Karpas-422 (cell line): ENCODE measurements around the gene FAM185A. TPM values are rescaled to one million over a fixed set of nuclear protein-coding genes. Genes with fewer than 3 reads are reported as not detected.
"Not testable (repeated sequence)": the region's sequence is repeated elsewhere in the genome, so short reads cannot be mapped to it uniquely, and the experiment has no call there.

Experiments
- DNase-seq: peaks from one replicate; pipeline ENCODE4 v3.0.0-alpha.2; 2015
- H2AFZ ChIP-seq: fragments of 200-600 bp; sonication (generic); 2 replicates; pipeline ENCODE4 v1.6.1; 2014; ENCODE audit warnings: antibody characterized with exemption, low read length, mixed read lengths
- H3K27ac ChIP-seq: fragments of 200-600 bp; sonication (generic); 2 replicates; pipeline ENCODE4 v1.5.1; 2014; ENCODE audit warnings: mild to moderate bottlenecking, low read length, moderate library complexity
- H3K27me3 ChIP-seq: fragments of 200-600 bp; sonication (generic); 2 replicates; pipeline ENCODE4 v1.6.1; 2014; ENCODE audit warnings: low read length, mixed read lengths
- H3K36me3 ChIP-seq: fragments of 200-600 bp; sonication (generic); 2 replicates; pipeline ENCODE4 v1.6.1; 2014; ENCODE audit warnings: low read length, mixed read lengths; ENCODE audit not compliant: insufficient read depth
- H3K4me1 ChIP-seq: fragments of 200-600 bp; sonication (generic); 2 replicates; pipeline ENCODE4 v1.6.1; 2014; ENCODE audit warnings: mild to moderate bottlenecking, low read length, mixed read lengths
- H3K4me2 ChIP-seq: fragments of 200-600 bp; sonication (generic); 2 replicates; pipeline ENCODE4 v1.6.1; 2014; ENCODE audit warnings: low read length, low read depth, mild to moderate bottlenecking; ENCODE audit not compliant: poor library complexity, severe bottlenecking
- H3K4me3 ChIP-seq: fragments of 200-600 bp; sonication (generic); 2 replicates; pipeline ENCODE4 v1.5.1; 2014; ENCODE audit warnings: mild to moderate bottlenecking, antibody characterized with exemption, low read length, mixed read lengths
- H3K79me2 ChIP-seq: fragments of 200-600 bp; sonication (generic); 2 replicates; pipeline ENCODE4 v1.6.1; 2014; ENCODE audit warnings: mild to moderate bottlenecking, low read length, mixed read lengths
- H3K9ac ChIP-seq: fragments of 200-600 bp; sonication (generic); 2 replicates; pipeline ENCODE4 v1.6.0; 2014; ENCODE audit warnings: low read length
- H3K9me2 ChIP-seq: fragments of 200-600 bp; sonication (generic), shearing (Covaris generic); replicated peaks from 2 replicates; pipeline ENCODE4 v1.6.0; 2014; ENCODE audit warnings: mild to moderate bottlenecking, low read length, moderate library complexity; ENCODE audit not compliant: insufficient read depth
- H3K9me3 ChIP-seq: fragments of 300-700, 200-600 bp; sonication (generic); 2 replicates; pipeline ENCODE4 v1.6.1; 2014; ENCODE audit warnings: low read length, mixed read lengths
- H4K20me1 ChIP-seq: fragments of 200-600 bp; sonication (generic); 2 replicates; pipeline ENCODE4 v1.6.1; 2014; ENCODE audit warnings: mild to moderate bottlenecking, antibody characterized with exemption, low read length, low read depth; ENCODE audit not compliant: insufficient read depth
- total RNA-seq: library from RNA; depleted of rRNA; stranded (reverse); fragments of >200 nt; shearing (Covaris generic); gene quantifications from 2 replicates; pipeline ENCODE4 v1.2.3, GENCODE V29; 2014; ENCODE audit warnings: low replicate concordance

The FAM185A gene
- total RNA-seq, 1 experiment from 2014 or later: 3.5 TPM

DNA sequence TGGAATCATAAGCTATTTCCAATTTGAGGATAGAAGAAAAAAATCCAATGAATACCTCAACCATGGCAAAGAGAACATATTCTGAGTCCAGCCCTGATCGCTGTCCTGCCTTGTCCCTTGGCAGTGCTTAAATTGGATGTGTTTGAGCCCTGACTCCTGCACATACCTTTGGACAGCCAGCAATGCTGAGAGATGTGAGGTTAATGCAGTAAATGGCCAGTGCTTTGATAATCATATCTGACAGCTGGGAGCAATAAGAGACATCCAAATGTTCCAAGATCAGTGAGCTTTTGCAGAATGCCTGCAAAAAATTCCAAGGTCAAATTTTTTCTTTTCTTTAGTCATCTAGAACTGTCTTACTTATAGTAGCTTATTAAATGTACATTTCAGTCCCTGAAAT, 83.9 kb downstream of the FAM185A start:
- Histone ChIP-seq H4K20me1 (no peaks in the 10 kb centered on the region), H3K9me3 (no peaks in the 10 kb centered on the region), H3K4me1 (no peaks in the 10 kb centered on the region), H3K79me2 (no peaks in the 10 kb centered on the region), H3K9ac (no peak overlapping the region), H3K9me2 (no peaks in the 10 kb centered on the region), H3K4me2 (no peak overlapping the region), H3K36me3 (no peaks in the 10 kb centered on the region), H3K27ac (no peak overlapping the region), H3K27me3 (no peaks in the 10 kb centered on the region), H2AFZ (no peak overlapping the region), H3K4me3 (no peak overlapping the region)
- DNase-seq: no peak

DNA sequence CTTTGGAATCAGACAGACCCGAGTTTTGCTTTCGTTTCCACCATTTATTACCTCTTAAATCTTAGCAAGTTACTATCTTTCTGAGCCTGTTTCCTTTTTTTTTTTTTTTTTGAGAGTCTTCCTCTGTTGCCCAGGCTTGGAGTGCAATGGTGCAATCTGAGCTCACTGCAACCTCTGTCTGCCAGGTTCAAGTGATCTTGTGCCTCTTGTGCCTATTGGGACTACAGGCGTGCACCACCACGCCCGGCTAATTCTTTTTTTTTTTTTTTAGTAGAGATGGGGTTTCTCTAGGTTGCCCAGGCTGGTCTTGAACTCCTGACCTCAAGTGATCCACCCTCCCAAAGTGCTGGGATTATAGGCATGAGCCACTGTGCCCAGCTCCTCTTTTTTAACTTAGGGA, 84.5 kb downstream of the FAM185A start:
- no peak for DNase-seq
- no peak overlapping the region for H3K27ac ChIP-seq
- no peak overlapping the region for H3K9ac ChIP-seq
- no peaks in the 10 kb centered on the region for H3K36me3 ChIP-seq
- H3K9me3 ChIP-seq: no peaks in the 10 kb centered on the region
- H4K20me1 ChIP-seq: no peaks in the 10 kb centered on the region
- no peaks in the 10 kb centered on the region for H3K79me2 ChIP-seq
- H3K4me3 ChIP-seq: no peak overlapping the region
- no peak overlapping the region for H3K4me2 ChIP-seq
- H3K9me2 ChIP-seq: no peaks in the 10 kb centered on the region
- no peak overlapping the region for H2AFZ ChIP-seq
- H3K27me3 ChIP-seq: no peaks in the 10 kb centered on the region
- no peaks in the 10 kb centered on the region for H3K4me1 ChIP-seq

DNA sequence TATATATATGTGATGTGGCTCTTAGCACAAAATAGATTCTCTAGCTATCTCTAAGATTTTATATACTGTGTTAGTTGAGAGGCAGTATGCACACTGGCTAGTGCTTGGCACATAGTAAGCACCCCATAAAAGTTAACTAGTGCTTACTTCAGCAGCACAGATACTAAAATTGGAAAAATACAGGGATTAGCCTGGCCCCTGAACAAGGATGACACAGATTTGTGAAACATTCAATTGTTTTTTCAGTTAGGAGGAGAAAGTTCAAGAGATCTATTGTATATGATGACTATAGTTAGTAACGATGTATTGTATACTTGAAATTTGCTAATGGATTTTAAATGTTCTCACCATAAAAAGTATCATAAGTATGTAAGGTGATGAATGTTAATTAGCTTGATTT, 85.7 kb downstream of the FAM185A start:
- Histone ChIP-seq H3K79me2 (no peaks in the 10 kb centered on the region), H3K36me3 (no peaks in the 10 kb centered on the region), H3K27me3 (no peaks in the 10 kb centered on the region), H3K9me3 (no peaks in the 10 kb centered on the region), H3K4me2 (no peak overlapping the region), H4K20me1 (no peaks in the 10 kb centered on the region), H3K4me1 (no peaks in the 10 kb centered on the region), H3K9me2 (no peaks in the 10 kb centered on the region), H2AFZ (no peak overlapping the region), H3K9ac (no peak overlapping the region), H3K27ac (no peak overlapping the region), H3K4me3 (no peak overlapping the region)
- DNase-seq: no peak

DNA sequence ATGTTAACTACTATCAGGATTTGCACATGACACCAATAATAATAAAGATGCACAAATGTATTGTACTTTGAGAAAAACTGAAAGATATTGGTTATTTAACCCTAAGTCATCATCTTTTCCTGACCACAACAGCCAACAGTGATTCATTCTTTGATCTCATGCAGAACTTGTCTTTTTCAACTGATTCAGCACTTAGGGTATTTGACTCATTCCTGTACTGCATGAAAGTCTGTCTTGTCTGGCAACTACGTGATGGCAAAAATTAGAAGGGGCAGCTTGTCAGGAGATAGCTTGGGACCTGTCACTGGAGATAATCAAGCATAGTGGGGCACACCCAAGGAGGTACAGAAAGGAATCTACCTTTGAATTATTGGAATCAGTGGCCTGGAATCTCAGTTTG, 86.2 kb downstream of the FAM185A start:
- no peaks in the 10 kb centered on the region for H3K79me2 ChIP-seq
- H2AFZ ChIP-seq: no peak overlapping the region
- H3K27ac ChIP-seq: no peak overlapping the region
- H3K27me3 ChIP-seq: no peaks in the 10 kb centered on the region
- no peaks in the 10 kb centered on the region for H3K4me1 ChIP-seq
- no peak for DNase-seq
- H3K9ac ChIP-seq: no peak overlapping the region
- no peaks in the 10 kb centered on the region for H4K20me1 ChIP-seq
- H3K9me3 ChIP-seq: no peaks in the 10 kb centered on the region
- no peaks in the 10 kb centered on the region for H3K36me3 ChIP-seq
- H3K4me2 ChIP-seq: no peak overlapping the region
- H3K4me3 ChIP-seq: no peak overlapping the region
- H3K9me2 ChIP-seq: no peaks in the 10 kb centered on the region

DNA sequence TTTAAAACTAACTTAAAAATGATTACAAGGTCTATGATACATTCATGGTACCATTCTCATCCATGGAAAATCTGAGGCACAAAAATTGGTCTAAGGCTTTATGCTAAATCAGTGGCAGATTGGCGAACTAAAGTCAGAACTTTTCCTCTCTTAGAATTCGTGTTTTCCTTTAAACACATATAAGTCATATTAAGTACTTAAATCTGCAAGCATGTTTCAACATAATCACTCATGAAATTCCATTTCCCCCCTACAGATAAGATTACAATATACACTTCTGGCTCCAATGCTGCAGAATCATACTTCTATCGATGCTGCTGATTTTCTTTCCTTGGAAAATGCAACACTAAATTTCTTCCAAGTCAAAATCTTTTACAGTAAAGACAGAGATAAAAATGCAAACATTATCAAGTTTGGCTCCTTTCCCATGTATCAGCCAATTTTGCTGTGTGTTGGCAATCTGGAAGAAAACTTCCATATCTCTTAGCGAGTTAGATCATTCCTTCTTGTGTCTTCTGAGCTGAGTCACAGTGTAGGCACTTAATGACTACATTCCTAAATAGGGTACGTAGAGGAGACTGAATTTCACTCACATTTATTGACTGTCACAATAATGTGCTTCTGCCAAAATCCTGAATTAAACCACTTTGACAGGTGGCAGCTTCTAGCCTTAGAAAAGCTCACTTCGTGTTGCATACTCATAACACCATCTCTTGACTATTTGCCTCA, 87.6 kb downstream of the FAM185A start:
- no peak overlapping the region for H3K4me2 ChIP-seq

DNA sequence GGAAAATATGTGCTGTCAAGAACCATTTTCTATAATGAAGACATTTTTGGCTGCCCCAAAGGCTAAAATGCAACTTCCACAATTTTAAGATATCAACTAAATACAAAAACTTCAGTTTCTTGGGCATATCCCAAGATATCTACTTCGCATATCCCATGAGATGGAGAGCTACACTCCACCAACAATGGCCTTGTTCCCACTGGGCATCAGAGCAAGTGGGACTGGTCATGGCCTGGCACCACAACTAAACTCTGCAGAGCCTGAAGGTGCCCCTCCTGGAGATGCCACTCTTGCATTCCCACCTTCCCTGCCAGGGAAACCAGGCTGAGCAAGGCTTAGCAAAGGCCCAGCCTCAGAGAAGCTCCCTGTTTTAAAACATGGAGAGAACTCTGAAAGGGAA, 88.2 kb downstream of the FAM185A start:
- Histone ChIP-seq H3K36me3 (no peaks in the 10 kb centered on the region), H3K27ac (no peak overlapping the region), H3K9me3 (no peaks in the 10 kb centered on the region), H3K27me3 (no peaks in the 10 kb centered on the region), H3K9ac (no peak overlapping the region), H2AFZ (no peak overlapping the region), H3K4me2 (no peak overlapping the region), H3K4me3 (no peak overlapping the region), H4K20me1 (no peaks in the 10 kb centered on the region), H3K79me2 (no peaks in the 10 kb centered on the region), H3K9me2 (no peaks in the 10 kb centered on the region), H3K4me1 (no peaks in the 10 kb centered on the region)
- DNase-seq: no peak

More for the DNA sequence above, 87.6 kb downstream of the FAM185A start:
- Histone ChIP-seq H4K20me1 (no peaks in the 10 kb centered on the region), H3K27ac (no peak overlapping the region), H3K36me3 (no peaks in the 10 kb centered on the region), H3K4me3 (no peak overlapping the region), H3K4me1 (no peaks in the 10 kb centered on the region), H3K9me3 (no peaks in the 10 kb centered on the region), H3K79me2 (no peaks in the 10 kb centered on the region), H2AFZ (no peak overlapping the region), H3K27me3 (no peaks in the 10 kb centered on the region), H3K9ac (no peak overlapping the region), H3K9me2 (no peaks in the 10 kb centered on the region)
- DNase-seq: no peak

DNA sequence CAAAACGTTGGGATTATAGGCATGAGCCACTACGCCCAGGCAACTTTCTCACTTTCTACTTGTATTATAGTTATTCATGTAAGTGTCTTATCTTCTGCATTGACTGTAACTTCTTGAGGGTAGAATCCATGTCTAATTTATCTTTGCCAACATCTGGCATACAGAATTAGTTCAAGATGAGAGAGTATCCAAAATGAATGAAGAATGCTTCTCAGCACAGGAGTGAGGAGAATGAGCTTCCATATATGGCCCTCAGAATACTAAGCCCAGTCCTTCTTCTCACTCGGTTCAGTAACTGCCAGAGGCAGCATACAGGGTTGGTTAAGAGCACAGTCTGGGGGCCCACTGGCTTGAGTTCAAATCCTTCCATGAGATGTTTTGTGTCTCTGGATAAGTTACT, 89.0 kb downstream of the FAM185A start:
- no peak overlapping the region for H3K9ac ChIP-seq
- H3K36me3 ChIP-seq: no peaks in the 10 kb centered on the region
- H3K27me3 ChIP-seq: no peaks in the 10 kb centered on the region
- no peak overlapping the region for H3K4me3 ChIP-seq
- DNase-seq: no peak
- no peaks in the 10 kb centered on the region for H4K20me1 ChIP-seq
- H3K4me2 ChIP-seq: no peak overlapping the region
- H2AFZ ChIP-seq: no peak overlapping the region
- no peaks in the 10 kb centered on the region for H3K9me3 ChIP-seq
- H3K27ac ChIP-seq: no peak overlapping the region
- H3K79me2 ChIP-seq: no peaks in the 10 kb centered on the region
- H3K9me2 ChIP-seq: no peaks in the 10 kb centered on the region
- no peaks in the 10 kb centered on the region for H3K4me1 ChIP-seq

DNA sequence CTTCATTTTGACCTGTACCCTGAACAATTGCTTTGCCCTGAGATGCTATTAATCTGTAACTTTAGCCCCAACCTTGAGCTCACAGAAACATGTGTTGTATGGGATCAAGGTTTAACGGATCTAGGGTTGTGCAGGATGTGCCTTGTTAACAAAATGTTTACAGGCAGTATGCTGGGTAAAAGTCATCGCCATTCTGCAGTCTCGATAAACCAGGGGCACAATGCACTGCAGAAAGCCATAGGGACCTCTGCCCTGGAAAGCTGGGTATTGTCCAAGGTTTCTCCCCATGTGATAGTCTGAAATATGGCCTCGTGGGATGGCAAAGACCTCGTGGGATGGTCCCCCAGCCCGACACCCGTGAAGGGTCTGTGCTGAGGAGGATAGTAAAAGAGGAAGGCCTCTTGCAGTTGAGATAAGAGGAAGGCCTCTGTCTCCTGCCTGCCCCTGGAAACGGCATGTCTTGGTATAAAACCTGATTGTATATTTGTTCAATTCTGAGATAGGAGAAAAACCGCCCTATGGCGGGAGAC, 89.8 kb downstream of the FAM185A start:
- DNase-seq, H4K20me1 ChIP-seq, H2AFZ ChIP-seq: not testable (repeated sequence)

More for the DNA sequence above, 89.8 kb downstream of the FAM185A start:
- H3K36me3 ChIP-seq, H3K9ac ChIP-seq, H3K27me3 ChIP-seq, H3K4me1 ChIP-seq, H3K9me3 ChIP-seq, H3K4me3 ChIP-seq, H3K79me2 ChIP-seq, H3K9me2 ChIP-seq, H3K4me2 ChIP-seq, H3K27ac ChIP-seq: not testable (repeated sequence)
